HCT116 (cell line): ENCODE measurements around the gene NEURL2. TPM values are rescaled to one million over a fixed set of nuclear protein-coding genes. Genes with fewer than 3 reads are reported as not detected.

Experiments used
- ATAC-seq: fragments of 200-7000 bp; cut with Tn5 transposase; 2 replicates; pipeline ENCODE4 v1.9.1; 2020; ENCODE audit warnings: mild to moderate bottlenecking, moderate library complexity
- BruUV-seq: library from RNA; stranded (reverse); fragments of 400-500 nt; replicated peaks from 2 replicates; lab custom pipeline; 2021; lab: Mats Ljungman, UMichigan
- CTCF ChIA-PET: fragments of 300-600 bp; sonication (Branson Sonifier 250); formaldehyde crosslinking; loops from one replicate; lab custom pipeline; 2021; ENCODE audit warnings: antibody characterized with exemption; lab: Charles Lee
- POLR2A ChIA-PET: fragments of 300-600, 350-600 bp; sonication (Branson Sonifier 250); formaldehyde crosslinking; loops from one replicate; lab custom pipeline; 2021; ENCODE audit warnings: antibody characterized with exemption; lab: Charles Lee
- RAD21 ChIA-PET, 2 experiments: fragments of 300-600 bp; sonication (Branson Sonifier 250); formaldehyde crosslinking; loops; one replicate each; lab custom pipeline; 2023; ENCODE audit warnings: low total read pairs in 2 of 2; ENCODE audit not compliant: uncharacterized antibody in 2 of 2, unreplicated experiment in 2 of 2, low non-redundant PET in 1 of 2; lab: Charles Lee
- DNase-seq: peaks from one replicate; pipeline ENCODE4 v3.0.0-alpha.2; 2010; ENCODE audit warnings: low read depth, low spot score
- H2AFZ ChIP-seq: fragments of 200-600 bp; shearing (Covaris generic), sonication (generic); 2 replicates; pipeline ENCODE4 v1.6.1; 2017; ENCODE audit warnings: low read depth, mixed run types, mixed read lengths, antibody characterized with exemption, low read length; ENCODE audit not compliant: poor library complexity, severe bottlenecking
- H3K27ac ChIP-seq: 2 replicates; pipeline ENCODE4 v1.5.1; 2012; ENCODE audit warnings: low read depth, low read length
- H3K27me3 ChIP-seq: fragments of 200-600 bp; sonication (generic); 2 replicates; pipeline ENCODE4 v1.6.1; 2016; ENCODE audit warnings: mixed run types, low read length, mixed read lengths; ENCODE audit not compliant: insufficient read depth
- H3K36me3 ChIP-seq, 2 experiments: fragments of 200-500 bp in 1 of 2; fragments of 200-600 bp in 1 of 2; sonication (Bioruptor generic) in 1 of 2; sonication (generic) in 1 of 2; 2 replicates each; pipeline versions ENCODE4 v1.5.1 to v1.6.1; 2014 to 2016; ENCODE audit warnings: low read length in 2 of 2, inconsistent platforms in 1 of 2, mixed read lengths in 1 of 2, mixed run types in 1 of 2; ENCODE audit not compliant: insufficient read depth in 2 of 2, control insufficient read depth in 1 of 2
- H3K4me1 ChIP-seq, 2 experiments: fragments of 200-600 bp in 1 of 2; sonication (generic) in 1 of 2; 2 replicates each; pipeline versions ENCODE4 v1.5.1 to v1.6.1; 2012 to 2017; ENCODE audit warnings: low read length in 2 of 2, inconsistent platforms in 1 of 2, mild to moderate bottlenecking in 1 of 2, mixed read lengths in 1 of 2, mixed run types in 1 of 2, moderate library complexity in 1 of 2; ENCODE audit not compliant: insufficient read depth in 2 of 2, control insufficient read depth in 1 of 2
- H3K4me2 ChIP-seq: fragments of 200-600 bp; sonication (generic); 2 replicates; pipeline ENCODE4 v1.6.1; 2017; ENCODE audit warnings: mixed run types, low read length, mixed read lengths
- H3K4me3 ChIP-seq, 2 experiments: fragments of 200-600 bp in 1 of 2; sonication (generic) in 1 of 2; replicated peaks in 1 of 2; 2 replicates each; pipeline ENCODE4 v1.5.1; 2011 to 2016; ENCODE audit warnings: low read length in 2 of 2, control low read depth in 1 of 2, low read depth in 1 of 2, mild to moderate bottlenecking in 1 of 2, mixed read lengths in 1 of 2, mixed run types in 1 of 2
- H3K79me2 ChIP-seq: fragments of 200-600 bp; sonication (generic); 2 replicates; pipeline ENCODE4 v1.6.1; 2017; ENCODE audit warnings: mild to moderate bottlenecking, mixed run types, low read length, moderate library complexity, mixed read lengths; ENCODE audit not compliant: insufficient read depth
- H3K9ac ChIP-seq: fragments of 200-600 bp; sonication (generic); 2 replicates; pipeline ENCODE4 v1.6.1; 2016; ENCODE audit warnings: low read length, mixed read lengths
- H3K9me2 ChIP-seq: fragments of 200-600 bp; sonication (generic), shearing (Covaris generic); 2 replicates; pipeline ENCODE4 v1.6.1; 2017; ENCODE audit warnings: mixed run types, mild to moderate bottlenecking, moderate library complexity; ENCODE audit not compliant: insufficient read depth
- H3K9me3 ChIP-seq, 2 experiments: fragments of 200-500 bp in 1 of 2; fragments of 200-600 bp in 1 of 2; sonication (Bioruptor generic) in 1 of 2; sonication (generic) in 1 of 2; 2 replicates each; pipeline ENCODE4 v1.6.1; 2014 to 2017; ENCODE audit warnings: low read length in 2 of 2, mixed read lengths in 2 of 2, inconsistent platforms in 1 of 2, low read depth in 1 of 2, mild to moderate bottlenecking in 1 of 2, mixed run types in 1 of 2, moderate library complexity in 1 of 2; ENCODE audit not compliant: control insufficient read depth in 1 of 2, insufficient read depth in 1 of 2
- H4K20me1 ChIP-seq: fragments of 200-600 bp; sonication (generic), shearing (Covaris generic); 2 replicates; pipeline ENCODE4 v1.6.1; 2017; ENCODE audit warnings: mixed run types, mild to moderate bottlenecking, moderate library complexity; ENCODE audit not compliant: insufficient read depth
- ATF3 ChIP-seq: IDR thresholded peaks from 2 replicates; pipeline ENCODE4 v1.6.1; 2012
- CBX3 ChIP-seq: IDR thresholded peaks from 2 replicates; pipeline ENCODE4 v1.6.1; 2012; ENCODE audit warnings: low read depth
- CEBPB ChIP-seq: IDR thresholded peaks from 2 replicates; pipeline ENCODE4 v1.6.1; 2012; ENCODE audit warnings: low read depth
- CTCF ChIP-seq, 3 experiments: fragments of 200-600 bp in 1 of 3; sonication (generic) in 1 of 3; IDR thresholded peaks in 2 of 3; conservative IDR thresholded peaks in 1 of 3; 2 replicates each; pipeline ENCODE4 v1.5.1; 2012 to 2017; ENCODE audit warnings: low read depth in 2 of 3, low read length in 2 of 3, antibody characterized with exemption in 1 of 3, borderline replicate concordance in 1 of 3, control low read depth in 1 of 3, mild to moderate bottlenecking in 1 of 3, mixed read lengths in 1 of 3, mixed run types in 1 of 3, moderate library complexity in 1 of 3; ENCODE audit not compliant: insufficient read depth in 1 of 3
- EGR1 ChIP-seq: IDR thresholded peaks from 2 replicates; pipeline ENCODE4 v1.6.1; 2012; ENCODE audit warnings: low read depth
- ELF1 ChIP-seq: IDR thresholded peaks from 2 replicates; pipeline ENCODE4 v1.6.1; 2012; ENCODE audit warnings: low read depth, borderline replicate concordance
- EZH2 ChIP-seq: fragments of 200-600 bp; sonication (generic); IDR thresholded peaks from 2 replicates; pipeline ENCODE4 v1.6.1; 2017; ENCODE audit warnings: antibody characterized with exemption, mixed run types
- EZH2phosphoT487 ChIP-seq: fragments of 200-600 bp; IDR thresholded peaks from 2 replicates; pipeline ENCODE4 v1.6.1; 2018; ENCODE audit warnings: antibody characterized with exemption, borderline replicate concordance
- FOSL1 ChIP-seq: IDR thresholded peaks from 2 replicates; pipeline ENCODE4 v1.6.1; 2012; ENCODE audit warnings: low read depth
- POLR2A ChIP-seq: IDR thresholded peaks from 2 replicates; pipeline ENCODE4 v1.7.0; 2011; ENCODE audit warnings: borderline replicate concordance; ENCODE audit not compliant: insufficient read depth, insufficient read length; ENCODE audit errors: extremely low read depth
- POLR2AphosphoS5 ChIP-seq: IDR thresholded peaks from 2 replicates; pipeline ENCODE4 v1.6.1; 2011; ENCODE audit warnings: mild to moderate bottlenecking, low read depth, low read length, moderate library complexity
- SIN3A ChIP-seq: IDR thresholded peaks from 2 replicates; pipeline ENCODE4 v1.6.1; 2012; ENCODE audit warnings: low read depth
- SP1 ChIP-seq: IDR thresholded peaks from 2 replicates; pipeline ENCODE4 v1.6.1; 2012; ENCODE audit warnings: low read depth
- SRF ChIP-seq: IDR thresholded peaks from 2 replicates; pipeline ENCODE4 v1.6.1; 2012; ENCODE audit warnings: low read depth
- TCF7L2 ChIP-seq: IDR thresholded peaks from 2 replicates; pipeline ENCODE4 v1.7.0; 2011; ENCODE audit warnings: borderline replicate concordance, inconsistent platforms; ENCODE audit not compliant: insufficient read depth, insufficient read length; ENCODE audit errors: extremely low read depth
- YY1 ChIP-seq: IDR thresholded peaks from 2 replicates; pipeline ENCODE4 v1.6.1; 2011; ENCODE audit warnings: low read length, low read depth, moderate library complexity, mild to moderate bottlenecking; ENCODE audit not compliant: insufficient replicate concordance; ENCODE audit errors: extremely low read depth
- ZFX ChIP-seq: fragments of 450-650 bp; IDR thresholded peaks from 2 replicates; pipeline ENCODE4 v1.6.1; 2017
- ZNF274 ChIP-seq: fragments of 200-500 bp; sonication (Bioruptor generic); IDR thresholded peaks from 2 replicates; pipeline ENCODE4 v1.6.1; 2014; ENCODE audit warnings: mild to moderate bottlenecking, low read depth, low read length, inconsistent platforms
- intact Hi-C: fragments of 100-400 bp; cut with micrococcal nuclease; formaldehyde crosslinking; loops from 2 replicates; pipeline ENCODE4 v1.10.0; 2022
- total RNA-seq: library from RNA; stranded (reverse); gene quantifications from one replicate; pipeline ENCODE4 v1.2.1, GENCODE V29; 2021; ENCODE audit not compliant: unreplicated experiment
- TF ChIP-seq, protein P1 (sequence below): IDR thresholded peaks from 2 replicates; pipeline ENCODE4 v1.6.1; 2011; ENCODE audit warnings: mild to moderate bottlenecking, low read length, moderate library complexity; ENCODE audit not compliant: insufficient replicate concordance; ENCODE audit errors: extremely low read depth

Gene NEURL2
- total RNA-seq, 1 experiment from 2014 or later, result 0.96 TPM

DNA sequence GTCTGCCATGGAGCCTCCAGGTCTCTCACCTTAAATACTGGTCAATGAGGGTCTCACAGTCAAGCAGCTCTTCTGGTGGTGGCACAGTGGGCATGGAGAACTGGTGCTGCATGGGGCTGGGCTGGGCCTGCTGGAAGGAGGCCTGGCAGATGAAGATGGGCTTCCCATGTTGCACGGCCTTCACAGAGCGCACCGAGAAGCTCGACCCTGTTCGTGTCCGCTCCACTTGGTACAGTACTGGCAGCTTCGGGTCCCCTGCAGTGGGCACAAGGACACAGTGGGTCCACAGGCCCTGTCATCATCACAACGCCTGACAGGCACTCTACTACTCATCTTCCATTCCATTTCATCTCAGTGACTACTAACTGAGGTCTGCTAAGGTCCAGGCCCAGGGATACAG lies 42.6 kb downstream of the NEURL2 start:
- ChIA-PET POLR2A (no interaction called here), RAD21 (no interaction called here), CTCF (no interaction called here)
- Histone ChIP-seq H3K4me1 (no peaks in the 10 kb centered on the region), H3K27me3 (no peaks in the 10 kb centered on the region), H4K20me1 (no peaks in the 10 kb centered on the region), H2AFZ (no peak overlapping the region), H3K9ac (no peak overlapping the region), H3K79me2 (no peaks in the 10 kb centered on the region), H3K36me3 (peaks cover 0 to 2% of the 10 kb centered on the region in 2 experiments; a peak in 2 of 4 replicates), H3K9me2 (no peaks in the 10 kb centered on the region), H3K9me3 (no peaks in the 10 kb centered on the region), H3K4me3 (no peak overlapping the region), H3K27ac (no peak overlapping the region), H3K4me2 (no peak overlapping the region)
- BruUV-seq, result no TSS peak
- DNase-seq (no peak), ATAC-seq (no peak)
- TF ChIP-seq EZH2phosphoT487 (no peak), SP1 (no peak), TCF7L2 (no peak), FOSL1 (no peak), POLR2A (no peak), CBX3 (no peak), SIN3A (no peak), POLR2AphosphoS5 (no peak), CTCF (IDR thresholded peaks at IDR 0.05 in 2 of 3, conservative IDR thresholded peaks at IDR 0.05 in 1 of 3; ENCODE audit: borderline replicate concordance in 1 of 3, insufficient read depth in 1 of 3, low read depth in 2 of 3, low read length in 2 of 3) (no peak), CEBPB (no peak), ELF1 (no peak), ATF3 (no peak), ZNF274 (no peak), EZH2 (no peak), SRF (no peak), ZFX (no peak), YY1 (no peak), EGR1 (no peak)
- TF ChIP-seq, protein P1, sequence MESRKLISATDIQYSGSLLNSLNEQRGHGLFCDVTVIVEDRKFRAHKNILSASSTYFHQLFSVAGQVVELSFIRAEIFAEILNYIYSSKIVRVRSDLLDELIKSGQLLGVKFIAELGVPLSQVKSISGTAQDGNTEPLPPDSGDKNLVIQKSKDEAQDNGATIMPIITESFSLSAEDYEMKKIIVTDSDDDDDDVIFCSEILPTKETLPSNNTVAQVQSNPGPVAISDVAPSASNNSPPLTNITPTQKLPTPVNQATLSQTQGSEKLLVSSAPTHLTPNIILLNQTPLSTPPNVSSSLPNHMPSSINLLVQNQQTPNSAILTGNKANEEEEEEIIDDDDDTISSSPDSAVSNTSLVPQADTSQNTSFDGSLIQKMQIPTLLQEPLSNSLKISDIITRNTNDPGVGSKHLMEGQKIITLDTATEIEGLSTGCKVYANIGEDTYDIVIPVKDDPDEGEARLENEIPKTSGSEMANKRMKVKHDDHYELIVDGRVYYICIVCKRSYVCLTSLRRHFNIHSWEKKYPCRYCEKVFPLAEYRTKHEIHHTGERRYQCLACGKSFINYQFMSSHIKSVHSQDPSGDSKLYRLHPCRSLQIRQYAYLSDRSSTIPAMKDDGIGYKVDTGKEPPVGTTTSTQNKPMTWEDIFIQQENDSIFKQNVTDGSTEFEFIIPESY, result no peak
- intact Hi-C loops, result no loop called here
